Neural cell (in vitro differentiated cells): ENCODE results near the gene ACOX1.

Source experiments
- CTCF ChIP-seq: fragments of 450-650 bp; IDR thresholded peaks from 2 replicates; pipeline ENCODE4 v1.5.1; 2014; ENCODE audit warnings: antibody characterized with exemption, mild to moderate bottlenecking, moderate library complexity; ENCODE audit not compliant: poor library complexity, severe bottlenecking
- EP300 ChIP-seq: fragments of 450-650 bp; conservative IDR thresholded peaks from 2 replicates; pipeline ENCODE4 v1.6.1; 2014; ENCODE audit warnings: antibody characterized with exemption, mild to moderate bottlenecking, moderate library complexity; ENCODE audit not compliant: poor library complexity, severe bottlenecking
- EZH2 ChIP-seq: fragments of 200-600, 300-800 bp; shearing (Covaris generic), sonication (generic); IDR thresholded peaks from 2 replicates; pipeline ENCODE4 v1.6.1; 2014; ENCODE audit warnings: antibody characterized with exemption, low read length, borderline replicate concordance, mild to moderate bottlenecking; ENCODE audit not compliant: insufficient read depth, poor library complexity, severe bottlenecking
- POLR2AphosphoS5 ChIP-seq: IDR thresholded peaks from 2 replicates; pipeline ENCODE4 v1.6.1; 2012
- REST ChIP-seq: IDR thresholded peaks from 2 replicates; pipeline ENCODE4 v1.6.1; 2012; ENCODE audit warnings: borderline replicate concordance

GRCh38 chr17:75922963-75923874, 55.7 kb downstream of the ACOX1 start:
- TF ChIP-seq CTCF = no peak
- no peak for TF ChIP-seq POLR2AphosphoS5
- no peak for TF ChIP-seq EZH2
- no peak for TF ChIP-seq EP300
- TF ChIP-seq REST = no peak
